ENCODE measurements around the gene MAP1LC3B2.

- no peak for TF ChIP-seq ELF4 (IDR thresholded peaks at IDR 0.05)
- no peak for TF ChIP-seq PKNOX1 (IDR thresholded peaks at IDR 0.05)
These were observed 17.4 kb upstream of the MAP1LC3B2 start for GRCh38 chr12:116541547-116542344.
